Neutrophil (primary cell): ENCODE data around the gene AZGP1.

Experiments
- H3K27ac ChIP-seq: fragments of 200-600 bp; sonication (generic); 2 replicates; pipeline ENCODE4 v1.5.1; 2016; ENCODE audit warnings: mild to moderate bottlenecking, moderate library complexity
- H3K27me3 ChIP-seq: fragments of 200-600 bp; sonication (generic); 2 replicates; pipeline ENCODE4 v1.6.0; 2016; ENCODE audit warnings: mild to moderate bottlenecking
- H3K36me3 ChIP-seq: fragments of 200-600 bp; sonication (generic); 2 replicates; pipeline ENCODE4 v1.5.1; 2017
- H3K4me1 ChIP-seq, 2 experiments: fragments of 200-600 bp in 1 of 2; sonication (generic) in 1 of 2; 1 replicate in 1 of 2; 2 replicates in 1 of 2; pipeline versions ENCODE4 v1.5.1 to v1.6.1; 2013 to 2016; ENCODE audit warnings: low read depth in 1 of 2, low read length in 1 of 2, mild to moderate bottlenecking in 1 of 2, moderate library complexity in 1 of 2; ENCODE audit not compliant: control insufficient read depth in 1 of 2, insufficient read depth in 1 of 2
- H3K4me3 ChIP-seq, 2 experiments: fragments of 200-600 bp in 1 of 2; sonication (generic) in 1 of 2; 1 replicate in 1 of 2; 2 replicates in 1 of 2; pipeline ENCODE4 v1.5.1; 2013 to 2016; ENCODE audit warnings: low read depth in 1 of 2, low read length in 1 of 2, mild to moderate bottlenecking in 1 of 2, moderate library complexity in 1 of 2
- H3K9me3 ChIP-seq: fragments of 200-600 bp; sonication (generic); 2 replicates; pipeline ENCODE4 v1.5.1; 2016
- CTCF ChIP-seq: fragments of 200-600 bp; sonication (generic); IDR thresholded peaks from 2 replicates; pipeline ENCODE4 v1.5.1; 2016; ENCODE audit warnings: antibody characterized with exemption

AZGP1 gene

GRCh38 chr7:99928188-99928587 is 47.6 kb downstream of the AZGP1 start:
- peaks cover 96% of the 10 kb centered on the region for H3K27me3 ChIP-seq
- no peaks in the 10 kb centered on the region for H3K36me3 ChIP-seq
- no peaks in the 10 kb centered on the region for H3K9me3 ChIP-seq
- no peak for TF ChIP-seq CTCF
- no peak overlapping the region for H3K27ac ChIP-seq
- no peak overlapping the region for H3K4me3 ChIP-seq
- no peaks in the 10 kb centered on the region for H3K4me1 ChIP-seq

GRCh38 chr7:99927536-99927935 is 48.3 kb downstream of the AZGP1 start:
- Histone ChIP-seq H3K9me3 (no peaks in the 10 kb centered on the region), H3K36me3 (no peaks in the 10 kb centered on the region), H3K27ac (no peak overlapping the region), H3K4me1 (no peaks in the 10 kb centered on the region), H3K4me3 (no peak overlapping the region), H3K27me3 (peaks cover 96% of the 10 kb centered on the region)
- TF ChIP-seq CTCF, result no peak

GRCh38 chr7:99926321-99926720 is 49.5 kb downstream of the AZGP1 start:
- no peaks in the 10 kb centered on the region for H3K36me3 ChIP-seq
- H3K27me3 ChIP-seq, result peaks cover 84% of the 10 kb centered on the region
- H3K4me1 ChIP-seq, result no peaks in the 10 kb centered on the region
- no peaks in the 10 kb centered on the region for H3K9me3 ChIP-seq
- H3K4me3 ChIP-seq, result no peak overlapping the region
- TF ChIP-seq CTCF, result no peak
- no peak overlapping the region for H3K27ac ChIP-seq

GRCh38 chr7:99923200-99923599 is 52.6 kb downstream of the AZGP1 start:
- no peak overlapping the region for H3K4me3 ChIP-seq
- no peak for TF ChIP-seq CTCF
- no peaks in the 10 kb centered on the region for H3K9me3 ChIP-seq
- peaks cover 10 to 18% of the 10 kb centered on the region in 2 experiments for H3K4me1 ChIP-seq
- peaks cover 56% of the 10 kb centered on the region for H3K27me3 ChIP-seq
- H3K27ac ChIP-seq, result no peak overlapping the region
- H3K36me3 ChIP-seq, result no peaks in the 10 kb centered on the region

- peaks cover 25% of the 10 kb centered on the region for H3K27me3 ChIP-seq
- H3K4me1 ChIP-seq, result peaks cover 17 to 33% of the 10 kb centered on the region in 2 experiments
- H3K4me3 ChIP-seq, result peak overlapping the region in 1 of 2 experiments; percentile 81
- H3K36me3 ChIP-seq, result peaks cover 18% of the 10 kb centered on the region
- no peak for TF ChIP-seq CTCF
- peak overlapping the region; percentile 89 for H3K27ac ChIP-seq
- H3K9me3 ChIP-seq, result no peaks in the 10 kb centered on the region
Observed at GRCh38 chr7:99920149-99920548, 55.7 kb downstream of the AZGP1 start.

- TF ChIP-seq CTCF, result no peak
Observed at GRCh38 chr7:99919814-99920112, 56.1 kb downstream of the AZGP1 start.

More at GRCh38 chr7:99919814-99920112, 56.1 kb downstream of the AZGP1 start:
- Histone ChIP-seq H3K4me1 (peaks cover 17 to 33% of the 10 kb centered on the region in 2 experiments), H3K36me3 (peaks cover 18% of the 10 kb centered on the region), H3K27ac (peak overlapping the region; percentile 89), H3K4me3 (peak overlapping the region; percentile 81 to 83), H3K9me3 (no peaks in the 10 kb centered on the region), H3K27me3 (peaks cover 21% of the 10 kb centered on the region)
